H1 (cell line): ENCODE results near the gene LGALS9. TPM values are rescaled to one million over a fixed set of nuclear protein-coding genes. Genes with fewer than 3 reads are reported as not detected.

Experiments
- CTCF ChIA-PET: fragments of 300-600 bp; sonication (Branson Sonifier 250); formaldehyde crosslinking; loops from one replicate; lab custom pipeline; 2021; ENCODE audit not compliant: partially characterized antibody; lab: Charles Lee
- POLR2A ChIA-PET: fragments of 300-600 bp; sonication (Branson Sonifier 250); formaldehyde crosslinking; loops from one replicate; lab custom pipeline; 2021; ENCODE audit warnings: inconsistent platforms; ENCODE audit not compliant: partially characterized antibody; lab: Charles Lee
- DNase-seq, 2 experiments: peaks; one replicate each; pipeline versions ENCODE4 v3.0.0 to v3.0.0-alpha.2; 2010 to 2022; ENCODE audit warnings: low spot score in 2 of 2, low read depth in 1 of 2, mixed read lengths in 1 of 2
- FAIRE-seq: peaks from 2 replicates; lab custom pipeline; 2011; peaks lifted over from hg19 to GRCh38; lab: Jason Lieb, UNC
- H2AFZ ChIP-seq: 2 replicates; pipeline ENCODE4 v1.8.1; 2012; ENCODE audit warnings: low read length, inconsistent platforms
- H2AK5ac ChIP-seq: 2 replicates; pipeline ENCODE4 v1.6.1; 2013; ENCODE audit warnings: low read depth, low read length
- H2BK120ac ChIP-seq: replicated peaks from 2 replicates; pipeline ENCODE3; 2013; ENCODE audit warnings: low read depth, low read length, inconsistent platforms
- H2BK12ac ChIP-seq: 2 replicates; pipeline ENCODE4 v1.6.1; 2013; ENCODE audit warnings: low read depth, low read length
- H2BK15ac ChIP-seq: 2 replicates; pipeline ENCODE4 v1.6.1; 2013; ENCODE audit warnings: low read length
- H2BK20ac ChIP-seq: 2 replicates; pipeline ENCODE4 v1.6.1; 2013; ENCODE audit warnings: low read length
- H2BK5ac ChIP-seq: 2 replicates; pipeline ENCODE4 v1.6.1; 2013; ENCODE audit warnings: low read depth, low read length
- H3K14ac ChIP-seq: 2 replicates; pipeline ENCODE4 v1.6.1; 2013; ENCODE audit warnings: inconsistent platforms; ENCODE audit not compliant: insufficient read length
- H3K18ac ChIP-seq: 2 replicates; pipeline ENCODE4 v1.6.1; 2013; ENCODE audit warnings: low read length; ENCODE audit errors: extremely low read depth
- H3K23ac ChIP-seq: 2 replicates; pipeline ENCODE4 v1.6.1; 2013; ENCODE audit warnings: inconsistent platforms; ENCODE audit not compliant: insufficient read length
- H3K23me2 ChIP-seq: 2 replicates; pipeline ENCODE4 v1.6.1; 2013; ENCODE audit warnings: low read depth, low read length
- H3K27ac ChIP-seq: 2 replicates; pipeline ENCODE4 v1.6.1; 2011; ENCODE audit warnings: low read depth, low read length, inconsistent platforms
- H3K27me3 ChIP-seq, 4 experiments: replicated peaks in 1 of 4; 1 replicate in 1 of 4; 2 replicates in 3 of 4; pipeline versions ENCODE4 v1.6.1 to v1.8.1; 2011 to 2013; ENCODE audit warnings: low read length in 3 of 4, mild to moderate bottlenecking in 3 of 4, inconsistent platforms in 2 of 4, mixed read lengths in 2 of 4, moderate library complexity in 1 of 4; ENCODE audit not compliant: control insufficient read depth in 3 of 4, insufficient read depth in 3 of 4; ENCODE audit errors: extremely low read depth in 1 of 4
- H3K36me3 ChIP-seq, 4 experiments: 2 replicates each; pipeline versions ENCODE4 v1.6.1 to v1.8.1; 2011 to 2013; ENCODE audit warnings: mild to moderate bottlenecking in 4 of 4, low read length in 3 of 4, moderate library complexity in 2 of 4, control low read depth in 1 of 4, inconsistent platforms in 1 of 4; ENCODE audit not compliant: insufficient read depth in 4 of 4, control insufficient read depth in 2 of 4
- H3K4ac ChIP-seq: replicated peaks from 2 replicates; pipeline ENCODE3; 2013; ENCODE audit warnings: low read length, low read depth, mixed read lengths, inconsistent platforms; ENCODE audit not compliant: insufficient read length
- H3K4me1 ChIP-seq, 4 experiments: replicated peaks in 1 of 4; 1 replicate in 1 of 4; 2 replicates in 3 of 4; pipeline versions ENCODE4 v1.6.1 to v1.8.1; 2011 to 2013; ENCODE audit warnings: low read length in 3 of 4, inconsistent platforms in 2 of 4, mixed read lengths in 1 of 4; ENCODE audit not compliant: insufficient read depth in 4 of 4, control insufficient read depth in 3 of 4
- H3K4me2 ChIP-seq, 2 experiments: 2 replicates each; pipeline versions ENCODE4 v1.6.1 to v1.8.1; 2011 to 2013; ENCODE audit warnings: low read depth in 2 of 2, low read length in 2 of 2, control low read depth in 1 of 2, inconsistent platforms in 1 of 2, mild to moderate bottlenecking in 1 of 2; ENCODE audit not compliant: insufficient read depth in 1 of 2
- H3K4me3 ChIP-seq, 4 experiments: fragments of 200-600, 300-600 bp in 1 of 4; sonication (generic), shearing (Covaris generic), sonication (Bioruptor Twin) in 1 of 4; 2 replicates each; pipeline versions ENCODE4 v1.5.1 to v1.8.1; 2011 to 2016; ENCODE audit warnings: low read length in 4 of 4, low read depth in 3 of 4, control low read depth in 2 of 4, inconsistent platforms in 2 of 4, mild to moderate bottlenecking in 2 of 4, mixed read lengths in 1 of 4, moderate library complexity in 1 of 4; ENCODE audit not compliant: insufficient read depth in 2 of 4; ENCODE audit errors: extremely low read depth in 1 of 4
- H3K56ac ChIP-seq: replicated peaks from 2 replicates; pipeline ENCODE3; 2013; ENCODE audit warnings: low read depth, mild to moderate bottlenecking, mixed read lengths, low read length, inconsistent platforms; ENCODE audit not compliant: insufficient read length
- H3K79me1 ChIP-seq: 2 replicates; pipeline ENCODE4 v1.6.1; 2013; ENCODE audit warnings: low read depth, low read length, control low read depth
- H3K79me2 ChIP-seq, 2 experiments: 2 replicates each; pipeline versions ENCODE4 v1.6.1 to v1.8.1; 2012 to 2013; ENCODE audit warnings: low read length in 2 of 2, mild to moderate bottlenecking in 2 of 2, inconsistent platforms in 1 of 2; ENCODE audit not compliant: insufficient read depth in 2 of 2, control insufficient read depth in 1 of 2
- H3K9ac ChIP-seq, 4 experiments: replicated peaks in 1 of 4; 1 replicate in 1 of 4; 2 replicates in 3 of 4; pipeline versions ENCODE4 v1.6.1 to v1.8.1; 2011 to 2013; ENCODE audit warnings: low read depth in 3 of 4, low read length in 3 of 4, control low read depth in 2 of 4, mild to moderate bottlenecking in 2 of 4, moderate library complexity in 2 of 4, inconsistent platforms in 1 of 4; ENCODE audit errors: extremely low read depth in 1 of 4
- H3K9me3 ChIP-seq, 2 experiments: 2 replicates each; pipeline versions ENCODE4 v1.6.1 to v1.8.1; 2012 to 2013; ENCODE audit warnings: mild to moderate bottlenecking in 2 of 2, moderate library complexity in 2 of 2, control low read depth in 1 of 2, inconsistent platforms in 1 of 2, low read depth in 1 of 2, low read length in 1 of 2, mixed read lengths in 1 of 2; ENCODE audit not compliant: insufficient read depth in 2 of 2
- H4K20me1 ChIP-seq, 2 experiments: replicated peaks in 1 of 2; 2 replicates each; pipeline versions ENCODE3 to v1.8.1; 2011 to 2013; ENCODE audit warnings: inconsistent platforms in 2 of 2, low read length in 2 of 2, mild to moderate bottlenecking in 1 of 2; ENCODE audit not compliant: insufficient read depth in 2 of 2, control insufficient read depth in 1 of 2
- H4K5ac ChIP-seq: 2 replicates; pipeline ENCODE4 v1.6.1; 2013; ENCODE audit warnings: low read length, low read depth, mixed read lengths, inconsistent platforms; ENCODE audit not compliant: insufficient read length
- H4K8ac ChIP-seq: 2 replicates; pipeline ENCODE4 v1.8.0; 2013; ENCODE audit warnings: mild to moderate bottlenecking, moderate library complexity, low read length, inconsistent platforms; ENCODE audit not compliant: insufficient read depth; ENCODE audit errors: extremely low read depth
- H4K91ac ChIP-seq: replicated peaks from 2 replicates; pipeline ENCODE3; 2013; ENCODE audit warnings: low read length, mixed read lengths, inconsistent platforms; ENCODE audit not compliant: insufficient read length
- CTBP2 ChIP-seq: IDR thresholded peaks from 2 replicates; pipeline ENCODE4 v1.7.0; 2011; ENCODE audit warnings: borderline replicate concordance, mild to moderate bottlenecking, moderate library complexity, mixed read lengths, low read length; ENCODE audit not compliant: insufficient read depth, insufficient read length
- HDAC2 ChIP-seq, 2 experiments: fragments of 300-600 bp in 1 of 2; sonication (generic) in 1 of 2; IDR thresholded peaks; 2 replicates each; pipeline ENCODE4 v1.6.1; 2011 to 2012; ENCODE audit warnings: low read depth in 2 of 2, low read length in 2 of 2, mild to moderate bottlenecking in 2 of 2, moderate library complexity in 2 of 2, borderline replicate concordance in 1 of 2, inconsistent platforms in 1 of 2
- KDM4A ChIP-seq: IDR thresholded peaks from one replicate; pipeline ENCODE4 v1.7.1; 2012; ENCODE audit warnings: low read depth, mild to moderate bottlenecking, moderate library complexity, low read length, inconsistent platforms; ENCODE audit not compliant: severe bottlenecking
- SIRT6 ChIP-seq: IDR thresholded peaks from one replicate; pipeline ENCODE4 v1.7.1; 2012; ENCODE audit warnings: low read length, inconsistent platforms
- WGBS, 2 experiments: shearing (Covaris generic) in 1 of 2; methylation state at CpG; one replicate each; pipeline versions ENCODE4 v1.1.6 to v1.1.7; 2013 to 2015; ENCODE audit warnings: low lambda C conversion rate in 2 of 2, mixed read lengths in 2 of 2, inconsistent platforms in 1 of 2, low coverage in 1 of 2, missing lambda C conversion rate in 1 of 2; ENCODE audit not compliant: insufficient replicate concordance in 2 of 2, insufficient coverage in 1 of 2, insufficient read length in 1 of 2; ENCODE audit errors: extremely low coverage in 1 of 2, missing lambda C conversion rate in 1 of 2; 5-methylcytosine and 5-hydroxymethylcytosine counted together
- polyA plus RNA-seq, 7 experiments: library from polyadenylated mRNA; depleted of rRNA in 3 of 7; stranded (reverse) in 5 of 7; unstranded in 2 of 7; fragments of >200 nt in 5 of 7; fragments of 200-250 nt in 2 of 7; gene quantifications; 1 replicate in 5 of 7; 2 replicates in 1 of 7; 4 replicates in 1 of 7; pipeline versions ENCODE4 v1.2.1 to v1.2.3, GENCODE V29; 2011 to 2013; ENCODE audit warnings: missing spikeins in 2 of 7, mixed read lengths in 2 of 7
- total RNA-seq: library from RNA; stranded (reverse); fragmentation: NEBNext Ultra II Directional; extraction: Animal tissue kit (Norgen Biotek cat#: 25700); gene quantifications from 2 replicates; pipeline ENCODE4 v1.2.1, GENCODE V29; 2021

The LGALS9 gene
- total and polyA plus RNA-seq, 2 of the 8 experiments (the other 6 are each of a cell fraction or from before 2014, with no cell fraction given): 0.95 to 1.7 TPM

DNA sequence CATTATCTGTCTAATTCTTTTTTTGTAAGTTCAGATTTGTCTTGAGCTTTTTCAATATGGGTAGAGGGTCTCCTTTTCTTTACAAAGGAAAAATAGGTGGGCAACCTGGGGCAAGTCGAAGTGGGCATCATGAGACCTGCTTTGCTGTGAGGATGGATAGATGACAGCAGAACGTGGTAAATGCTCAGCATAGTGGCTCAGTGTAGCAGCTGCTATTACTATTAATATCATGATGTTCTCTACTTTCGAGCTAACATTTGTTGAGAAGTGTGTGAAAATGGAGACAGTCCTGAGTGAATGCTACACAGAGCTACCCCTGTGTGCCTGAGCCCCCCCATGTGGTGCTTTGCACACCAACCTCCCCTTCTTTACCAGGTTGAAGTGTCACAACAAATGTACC, 39.0 kb upstream of the LGALS9 start:
- H2BK12ac ChIP-seq: no peak overlapping the region
- CTCF ChIA-PET: interaction anchor here (0.8 to 13.3 kb wide), 7 partner anchors 10 to 98 kb away, joined by 3 to 150 read pairs (median 4); no protein-coding TSS in a partner anchor
- POLR2A ChIA-PET: no interaction called here

More for the DNA sequence above, 39.0 kb upstream of the LGALS9 start:
- Histone ChIP-seq H3K27me3 (no peaks in the 10 kb centered on the region), H2AK5ac (no peak overlapping the region), H3K23ac (no peak overlapping the region), H3K14ac (no peak overlapping the region), H2BK120ac (no peak overlapping the region), H3K4me1 (0 out of 7 replicates have a peak, but pooled peaks cover 0 to 2% (median 0%) of the 10 kb centered on the region in 4 experiments), H3K18ac (no peak overlapping the region), H4K5ac (no peak overlapping the region), H3K79me1 (no peaks in the 10 kb centered on the region), H3K79me2 (no peaks in the 10 kb centered on the region), H3K9ac (no peak overlapping the region), H2BK15ac (no peak overlapping the region), H4K8ac (no peak overlapping the region), H3K9me3 (no peaks in the 10 kb centered on the region), H3K4me3 (no peak overlapping the region), H3K36me3 (no peaks in the 10 kb centered on the region; a peak in 1 of 8 replicates), H2BK20ac (no peak overlapping the region), H2AFZ (no peak overlapping the region), H3K27ac (no peak overlapping the region), H2BK5ac (no peak overlapping the region), H3K23me2 (no peaks in the 10 kb centered on the region), H3K56ac (no peak overlapping the region), H4K20me1 (peaks cover 0 to 2% of the 10 kb centered on the region in 2 experiments), H4K91ac (no peak overlapping the region), H3K4ac (no peak overlapping the region), H3K4me2 (no peak overlapping the region)
- FAIRE-seq (no peak), DNase-seq (no peak)
- WGBS, 2 experiments: 91% methylated on average over 3 of the region's 3 CpGs; no CpG with 5 or more reads in 1 of the 2 experiments
- TF ChIP-seq CTBP2: no peak
- no peak for TF ChIP-seq HDAC2 (IDR thresholded peaks at IDR 0.05; ENCODE audit: borderline replicate concordance in 1 of 2, low read depth in 2 of 2, low read length in 2 of 2)
- TF ChIP-seq SIRT6: no peak
- TF ChIP-seq KDM4A: no peak
